ENCODE measurements around the gene MBD5.

DNA sequence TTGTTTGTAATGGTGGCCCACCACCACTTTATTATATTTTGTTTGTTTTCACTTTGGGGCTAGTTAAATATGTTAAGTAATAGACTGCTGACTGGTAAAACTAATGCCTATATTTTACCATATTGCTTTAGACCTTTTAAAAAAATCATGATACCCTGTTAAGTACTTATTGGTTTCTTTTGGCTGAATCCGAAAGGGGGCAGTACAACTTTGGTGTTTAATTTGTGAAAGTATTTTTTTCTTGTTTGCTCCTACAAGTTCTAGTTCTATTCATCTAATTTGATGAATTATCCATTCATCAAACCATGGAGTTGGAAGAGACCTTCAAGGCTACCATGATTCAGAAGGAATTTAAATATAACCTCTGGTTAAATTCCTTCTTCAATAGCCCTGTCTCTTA lies 147.0 kb downstream of the MBD5 start:
- no peak for TF ChIP-seq CEBPB (IDR thresholded peaks at IDR 0.05)
- TF ChIP-seq, protein P1, sequence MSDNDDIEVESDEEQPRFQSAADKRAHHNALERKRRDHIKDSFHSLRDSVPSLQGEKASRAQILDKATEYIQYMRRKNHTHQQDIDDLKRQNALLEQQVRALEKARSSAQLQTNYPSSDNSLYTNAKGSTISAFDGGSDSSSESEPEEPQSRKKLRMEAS (IDR thresholded peaks at IDR 0.05) = no peak
- TF ChIP-seq EP300 (IDR thresholded peaks at IDR 0.05; ENCODE audit: borderline replicate concordance) = no peak
- TF ChIP-seq, protein P2, sequence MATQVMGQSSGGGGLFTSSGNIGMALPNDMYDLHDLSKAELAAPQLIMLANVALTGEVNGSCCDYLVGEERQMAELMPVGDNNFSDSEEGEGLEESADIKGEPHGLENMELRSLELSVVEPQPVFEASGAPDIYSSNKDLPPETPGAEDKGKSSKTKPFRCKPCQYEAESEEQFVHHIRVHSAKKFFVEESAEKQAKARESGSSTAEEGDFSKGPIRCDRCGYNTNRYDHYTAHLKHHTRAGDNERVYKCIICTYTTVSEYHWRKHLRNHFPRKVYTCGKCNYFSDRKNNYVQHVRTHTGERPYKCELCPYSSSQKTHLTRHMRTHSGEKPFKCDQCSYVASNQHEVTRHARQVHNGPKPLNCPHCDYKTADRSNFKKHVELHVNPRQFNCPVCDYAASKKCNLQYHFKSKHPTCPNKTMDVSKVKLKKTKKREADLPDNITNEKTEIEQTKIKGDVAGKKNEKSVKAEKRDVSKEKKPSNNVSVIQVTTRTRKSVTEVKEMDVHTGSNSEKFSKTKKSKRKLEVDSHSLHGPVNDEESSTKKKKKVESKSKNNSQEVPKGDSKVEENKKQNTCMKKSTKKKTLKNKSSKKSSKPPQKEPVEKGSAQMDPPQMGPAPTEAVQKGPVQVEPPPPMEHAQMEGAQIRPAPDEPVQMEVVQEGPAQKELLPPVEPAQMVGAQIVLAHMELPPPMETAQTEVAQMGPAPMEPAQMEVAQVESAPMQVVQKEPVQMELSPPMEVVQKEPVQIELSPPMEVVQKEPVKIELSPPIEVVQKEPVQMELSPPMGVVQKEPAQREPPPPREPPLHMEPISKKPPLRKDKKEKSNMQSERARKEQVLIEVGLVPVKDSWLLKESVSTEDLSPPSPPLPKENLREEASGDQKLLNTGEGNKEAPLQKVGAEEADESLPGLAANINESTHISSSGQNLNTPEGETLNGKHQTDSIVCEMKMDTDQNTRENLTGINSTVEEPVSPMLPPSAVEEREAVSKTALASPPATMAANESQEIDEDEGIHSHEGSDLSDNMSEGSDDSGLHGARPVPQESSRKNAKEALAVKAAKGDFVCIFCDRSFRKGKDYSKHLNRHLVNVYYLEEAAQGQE (IDR thresholded peaks at IDR 0.05; ENCODE audit: low read depth) = no peak
- no peak for TF ChIP-seq TEAD4 (IDR thresholded peaks at IDR 0.05)
- TF ChIP-seq ZBTB7A (IDR thresholded peaks at IDR 0.05; ENCODE audit: low read depth) = no peak
- no peak for TF ChIP-seq TAF1 (IDR thresholded peaks at IDR 0.05; ENCODE audit: low read depth)
- TF ChIP-seq EGR1 (IDR thresholded peaks at IDR 0.05) = no peak
- TF ChIP-seq CREB1 (IDR thresholded peaks at IDR 0.05; ENCODE audit: low read depth) = no peak
- TF ChIP-seq RAD21 (IDR thresholded peaks at IDR 0.05; ENCODE audit: low read depth) = no peak
- no peak for TF ChIP-seq FOXM1 (IDR thresholded peaks at IDR 0.05; ENCODE audit: borderline replicate concordance, low read depth)
